ENCODE data around the gene FLT3LG. TPM values are rescaled to one million over a fixed set of nuclear protein-coding genes. Genes with fewer than 3 reads are reported as not detected.

Gene FLT3LG
- total and polyA plus RNA-seq, 2 experiments from 2014 or later = 1.3 to 4.6 TPM

- in situ Hi-C loops (cut with MboI) = no loop called here
- no peaks in the 10 kb centered on the region for H3K9me3 ChIP-seq (ENCODE audit: low read depth)
These were observed 42.7 kb upstream of the FLT3LG start for GRCh38 chr19:49431330-49431749.

GRCh38 chr19:49432141-49433073 lies 41.6 kb upstream of the FLT3LG start:
- TF ChIP-seq EZH2 (IDR thresholded peaks at IDR 0.05; ENCODE audit: insufficient read depth, poor library complexity, severe bottlenecking) = no peak
- no peak for TF ChIP-seq EZH2phosphoT487 (IDR thresholded peaks at IDR 0.05; ENCODE audit: insufficient read depth, low read depth)
- Histone ChIP-seq H3K36me3 (ENCODE audit: low read depth) (no peaks in the 10 kb centered on the region), H3K27ac (no peak overlapping the region), H3K4me1 (ENCODE audit: insufficient read depth) (no peaks in the 10 kb centered on the region), H3K9me2 (ENCODE audit: insufficient read depth) (no peaks in the 10 kb centered on the region), H3K9me3 (ENCODE audit: low read depth) (no peaks in the 10 kb centered on the region), H3K4me3 (no peak overlapping the region), H3K9ac (no peak overlapping the region), H3K27me3 (replicated peaks; ENCODE audit: insufficient read depth) (peaks cover 92% of the 10 kb centered on the region), H3K4me2 (ENCODE audit: unreplicated experiment) (no peak overlapping the region), H3F3A (ENCODE audit: insufficient read depth) (no peaks in the 10 kb centered on the region), H2AFZ (no peak overlapping the region), H3K79me2 (ENCODE audit: insufficient read depth) (no peaks in the 10 kb centered on the region), H4K20me1 (ENCODE audit: insufficient read depth) (no peaks in the 10 kb centered on the region)
- in situ Hi-C loops (cut with MboI) = no loop called here
- no peak for DNase-seq
- WGBS, 2 experiments (ENCODE audit: low coverage in 1 of 2, low lambda C conversion rate in 2 of 2, missing lambda C conversion rate in 2 of 2) = 16 to 24% methylated on average over 32 to 63 of the region's 63 CpGs

More at GRCh38 chr19:49431330-49431749, 42.7 kb upstream of the FLT3LG start:
- Histone ChIP-seq H3K9me2 (ENCODE audit: insufficient read depth) (no peaks in the 10 kb centered on the region), H2AFZ (no peak overlapping the region), H3K27me3 (replicated peaks; ENCODE audit: insufficient read depth) (peaks cover 95% of the 10 kb centered on the region), H3K4me3 (no peak overlapping the region), H3K36me3 (ENCODE audit: low read depth) (no peaks in the 10 kb centered on the region), H3K4me1 (ENCODE audit: insufficient read depth) (no peaks in the 10 kb centered on the region), H3K4me2 (ENCODE audit: unreplicated experiment) (no peak overlapping the region), H3K79me2 (ENCODE audit: insufficient read depth) (no peaks in the 10 kb centered on the region), H3K27ac (no peak overlapping the region), H4K20me1 (ENCODE audit: insufficient read depth) (no peaks in the 10 kb centered on the region), H3F3A (ENCODE audit: insufficient read depth) (no peaks in the 10 kb centered on the region), H3K9ac (no peak overlapping the region)
- WGBS, 2 experiments (ENCODE audit: low coverage in 1 of 2, low lambda C conversion rate in 2 of 2, missing lambda C conversion rate in 2 of 2) = 29 to 46% methylated on average over 24 to 29 of the region's 29 CpGs
- DNase-seq = no peak
- TF ChIP-seq EZH2phosphoT487 (IDR thresholded peaks at IDR 0.05; ENCODE audit: insufficient read depth, low read depth) = no peak
- TF ChIP-seq EZH2 (IDR thresholded peaks at IDR 0.05; ENCODE audit: insufficient read depth, poor library complexity, severe bottlenecking) = no peak

- peak; percentile 98 for TF ChIP-seq EZH2 (IDR thresholded peaks at IDR 0.05; ENCODE audit: insufficient read depth, poor library complexity, severe bottlenecking)
- TF ChIP-seq EZH2phosphoT487 (IDR thresholded peaks at IDR 0.05; ENCODE audit: insufficient read depth, low read depth) = 0 out of 2 replicates have a peak, but pooled peaks have one; percentile 14
- H3F3A ChIP-seq (ENCODE audit: insufficient read depth) = no peaks in the 10 kb centered on the region
- 7 to 21% methylated on average over 30 to 31 of the region's 31 CpGs for WGBS, 2 experiments (ENCODE audit: low coverage in 1 of 2, low lambda C conversion rate in 2 of 2, missing lambda C conversion rate in 2 of 2)
These were observed 40.6 kb upstream of the FLT3LG start for GRCh38 chr19:49433240-49433901.

GRCh38 chr19:49434907-49435583 lies 39.0 kb upstream of the FLT3LG start:
- H3K27me3 ChIP-seq (replicated peaks; ENCODE audit: insufficient read depth) = peaks cover 83% of the 10 kb centered on the region
- H3F3A ChIP-seq (ENCODE audit: insufficient read depth) = no peaks in the 10 kb centered on the region
- no peak overlapping the region for H3K4me3 ChIP-seq
- no peak overlapping the region for H3K27ac ChIP-seq
- in situ Hi-C loops (cut with MboI) = no loop called here
- no peaks in the 10 kb centered on the region for H3K79me2 ChIP-seq (ENCODE audit: insufficient read depth)
- H3K36me3 ChIP-seq (ENCODE audit: low read depth) = no peaks in the 10 kb centered on the region
- no peaks in the 10 kb centered on the region for H4K20me1 ChIP-seq (ENCODE audit: insufficient read depth)
- no peaks in the 10 kb centered on the region for H3K9me3 ChIP-seq (ENCODE audit: low read depth)
- H3K9ac ChIP-seq = no peak overlapping the region
- WGBS, 2 experiments (ENCODE audit: low coverage in 1 of 2, low lambda C conversion rate in 2 of 2, missing lambda C conversion rate in 2 of 2) = 76 to 79% methylated on average over 18 of the region's 18 CpGs
- TF ChIP-seq EZH2phosphoT487 (IDR thresholded peaks at IDR 0.05; ENCODE audit: insufficient read depth, low read depth) (no peak), EZH2 (IDR thresholded peaks at IDR 0.05; ENCODE audit: insufficient read depth, poor library complexity, severe bottlenecking) (no peak)
- no peaks in the 10 kb centered on the region for H3K4me1 ChIP-seq (ENCODE audit: insufficient read depth)
- no peak overlapping the region for H3K4me2 ChIP-seq (ENCODE audit: unreplicated experiment)
- no peak overlapping the region for H2AFZ ChIP-seq
- no peaks in the 10 kb centered on the region for H3K9me2 ChIP-seq (ENCODE audit: insufficient read depth)
- DNase-seq = no peak

More at GRCh38 chr19:49433240-49433901, 40.6 kb upstream of the FLT3LG start:
- Histone ChIP-seq H3K79me2 (ENCODE audit: insufficient read depth) (no peaks in the 10 kb centered on the region), H3K4me3 (no peak overlapping the region), H4K20me1 (ENCODE audit: insufficient read depth) (no peaks in the 10 kb centered on the region), H3K4me1 (ENCODE audit: insufficient read depth) (no peaks in the 10 kb centered on the region), H3K9ac (no peak overlapping the region), H3K4me2 (ENCODE audit: unreplicated experiment) (no peak overlapping the region), H3K27me3 (replicated peaks; ENCODE audit: insufficient read depth) (peaks cover 83% of the 10 kb centered on the region), H3K9me2 (ENCODE audit: insufficient read depth) (no peaks in the 10 kb centered on the region), H3K27ac (no peak overlapping the region), H3K9me3 (ENCODE audit: low read depth) (no peaks in the 10 kb centered on the region), H3K36me3 (ENCODE audit: low read depth) (no peaks in the 10 kb centered on the region), H2AFZ (no peak overlapping the region)
- no peak for DNase-seq
- in situ Hi-C loops (cut with MboI) = no loop called here

Data from GM23248 (cell line).